Muscle of leg (tissue), 11 donors: ENCODE data around the gene C1orf115. TPM values are rescaled to one million over a fixed set of nuclear protein-coding genes. Genes with fewer than 3 reads are reported as not detected.
A peak's percentile ranks its signal among the peaks of the same experiment; 100 is the strongest.
"Not testable (repeated sequence)": the region's sequence is repeated elsewhere in the genome, so short reads cannot be mapped to it uniquely, and the experiment has no call there.

Experiments
- DNase-seq: peaks from one replicate; pipeline ENCODE4 v3.0.0; 2013
- H3K27ac ChIP-seq: one replicate; pipeline ENCODE4 v1.5.1; 2013; ENCODE audit warnings: mild to moderate bottlenecking, low read length, control low read depth
- H3K27me3 ChIP-seq: one replicate; pipeline ENCODE4 v1.6.1; 2013; ENCODE audit warnings: low read length; ENCODE audit not compliant: control insufficient read depth, insufficient read depth
- H3K36me3 ChIP-seq: one replicate; pipeline ENCODE4 v1.6.1; 2013; ENCODE audit warnings: low read length; ENCODE audit not compliant: control insufficient read depth, insufficient read depth
- H3K4me1 ChIP-seq: one replicate; pipeline ENCODE4 v1.6.1; 2013; ENCODE audit warnings: low read length; ENCODE audit not compliant: control insufficient read depth, insufficient read depth
- H3K4me3 ChIP-seq: one replicate; pipeline ENCODE4 v1.5.1; 2013; ENCODE audit warnings: low read length, control low read depth
- H3K9me3 ChIP-seq: replicated peaks from 2 replicates; pipeline ENCODE4 v1.6.1; 2013; ENCODE audit warnings: low read depth, low read length; ENCODE audit not compliant: control insufficient read depth
- WGBS: methylation state at CpG from one replicate; pipeline ENCODE4 v1.1.5; 2013; ENCODE audit warnings: missing lambda C conversion rate; ENCODE audit not compliant: insufficient coverage; 5-methylcytosine and 5-hydroxymethylcytosine counted together
- polyA plus RNA-seq, 8 donors: library from polyadenylated mRNA; unstranded; fragments of 120-200 nt; gene quantifications; one replicate each; pipeline versions ENCODE4 v1.2.1 to v1.2.3, GENCODE V29; 2013; ENCODE audit warnings: inconsistent platforms in 1 of 8, low replicate concordance in 1 of 8; ENCODE audit not compliant: insufficient read length in 8 of 8, insufficient read depth in 1 of 8
- total RNA-seq: library from RNA; stranded (reverse); fragments of 120-200 nt; gene quantifications from one replicate; pipeline ENCODE4 v1.2.4, GENCODE V29; 2013

The C1orf115 gene
- total and polyA plus RNA-seq, 9 donors: 10.4 to 18.8 (median 11.8) TPM

- not testable (repeated sequence) for H3K27ac ChIP-seq, H3K27me3 ChIP-seq, H3K9me3 ChIP-seq, H3K4me1 ChIP-seq, DNase-seq, H3K4me3 ChIP-seq, H3K36me3 ChIP-seq
- WGBS: no CpG with 5 or more reads among the region's 7 CpGs
Observed at GRCh38 chr1:220736283-220736682, 46.1 kb downstream of the C1orf115 start.

GRCh38 chr1:220741349-220741748, 51.2 kb downstream of the C1orf115 start:
- no peaks in the 10 kb centered on the region for H3K36me3 ChIP-seq
- H3K4me1 ChIP-seq: peaks cover under 1% of the 10 kb centered on the region
- H3K27ac ChIP-seq: no peak overlapping the region
- no peaks in the 10 kb centered on the region for H3K9me3 ChIP-seq
- WGBS: no CpG with 5 or more reads among the region's 2 CpGs
- no peak for DNase-seq
- H3K4me3 ChIP-seq: no peak overlapping the region
- no peaks in the 10 kb centered on the region for H3K27me3 ChIP-seq

GRCh38 chr1:220741825-220742224, 51.7 kb downstream of the C1orf115 start:
- H3K9me3 ChIP-seq: no peaks in the 10 kb centered on the region
- peaks cover 5% of the 10 kb centered on the region for H3K4me1 ChIP-seq
- no peaks in the 10 kb centered on the region for H3K36me3 ChIP-seq
- H3K27me3 ChIP-seq: no peaks in the 10 kb centered on the region
- WGBS: 86% methylated on average over 1 of the region's 1 CpG
- no peak for DNase-seq
- H3K4me3 ChIP-seq: no peak overlapping the region
- no peak overlapping the region for H3K27ac ChIP-seq

GRCh38 chr1:220742520-220742919, 52.4 kb downstream of the C1orf115 start:
- no peak overlapping the region for H3K27ac ChIP-seq
- H3K4me3 ChIP-seq: no peak overlapping the region
- WGBS: 100% methylated on average over 2 of the region's 3 CpGs
- no peaks in the 10 kb centered on the region for H3K9me3 ChIP-seq
- peaks cover 10% of the 10 kb centered on the region for H3K4me1 ChIP-seq
- DNase-seq: no peak
- H3K27me3 ChIP-seq: no peaks in the 10 kb centered on the region
- H3K36me3 ChIP-seq: no peaks in the 10 kb centered on the region

- peaks cover 41% of the 10 kb centered on the region for H3K4me1 ChIP-seq
Observed at GRCh38 chr1:220746851-220747250, 56.7 kb downstream of the C1orf115 start.

GRCh38 chr1:220747437-220748088, 57.4 kb downstream of the C1orf115 start:
- no peaks in the 10 kb centered on the region for H3K9me3 ChIP-seq
- peak overlapping the region; percentile 74 for H3K4me3 ChIP-seq
- peak overlapping the region; percentile 80 for H3K27ac ChIP-seq
- DNase-seq: peak; percentile 33
- H3K36me3 ChIP-seq: no peaks in the 10 kb centered on the region
- peaks cover 3% of the 10 kb centered on the region for H3K27me3 ChIP-seq
- WGBS: 5% methylated on average over 10 of the region's 18 CpGs
- peaks cover 41% of the 10 kb centered on the region for H3K4me1 ChIP-seq

More at GRCh38 chr1:220746851-220747250, 56.7 kb downstream of the C1orf115 start:
- H3K27me3 ChIP-seq: peaks cover 3% of the 10 kb centered on the region
- peak overlapping the region; percentile 80 for H3K27ac ChIP-seq
- H3K4me3 ChIP-seq: no peak overlapping the region
- H3K9me3 ChIP-seq: no peaks in the 10 kb centered on the region
- WGBS: 40% methylated on average over 2 of the region's 3 CpGs
- DNase-seq: peak; percentile 71
- no peaks in the 10 kb centered on the region for H3K36me3 ChIP-seq

- Histone ChIP-seq H3K4me3 (peak within 1 kb of the TSS; percentile 74), H3K9me3 (no peaks in the 10 kb centered on the region), H3K36me3 (no peaks in the 10 kb centered on the region), H3K27me3 (peaks cover 3% of the 10 kb centered on the region), H3K4me1 (peaks cover 41% of the 10 kb centered on the region), H3K27ac (peak within 1 kb of the TSS; percentile 80)
- DNase-seq: peak; percentile 91
- under 1% methylated on average over 75 of the region's 77 CpGs for WGBS
Observed at GRCh38 chr1:220748089-220748934, 58.1 kb downstream of the C1orf115 start, which contains the start of gene MTARC2. TSS of gene MTARC2 (plus strand) at chr1:220748322. CDS start at chr1:220748532, 210 bp downstream.

Other genes with a start within 250 kb of the C1orf115 start
- 6.8 TPM for gene MARK1, start 162.2 kb upstream of the C1orf115 start, total RNA-seq
- 10 to 100 TPM in 6 of 8 donors, 1 to 10 TPM in 2; 6.5 to 15.3 (median 11.9) TPM for gene MARK1, start 162.2 kb upstream of the C1orf115 start, polyA plus RNA-seq
- gene MTARC2, start 58.0 kb downstream of the C1orf115 start, total RNA-seq: 7.0 TPM
- 10 to 100 TPM; 13.3 to 21.4 (median 16.4) TPM for gene MTARC2, start 58.0 kb downstream of the C1orf115 start, polyA plus RNA-seq
- gene MTARC1, start 96.5 kb downstream of the C1orf115 start, total RNA-seq: 4.3 TPM
- 1 to 10 TPM; 3.3 to 9.3 (median 4.7) TPM for gene MTARC1, start 96.5 kb downstream of the C1orf115 start, polyA plus RNA-seq
- 12.8 TPM for gene HLX, start 189.1 kb downstream of the C1orf115 start, total RNA-seq
- gene HLX, start 189.1 kb downstream of the C1orf115 start, polyA plus RNA-seq: 10 to 100 TPM; 13.8 to 29.8 (median 25.8) TPM